Panc1 (cell line): Measurements from ENCODE around the gene INO80D.

Experiments used
- CTCF ChIP-seq: fragments of 450-650 bp; IDR thresholded peaks from 2 replicates; pipeline ENCODE4 v1.5.1; 2017; ENCODE audit warnings: mild to moderate bottlenecking
- POLR2AphosphoS5 ChIP-seq: IDR thresholded peaks from 2 replicates; pipeline ENCODE4 v1.6.1; 2012; ENCODE audit warnings: mild to moderate bottlenecking, low read depth, low read length, moderate library complexity

DNA sequence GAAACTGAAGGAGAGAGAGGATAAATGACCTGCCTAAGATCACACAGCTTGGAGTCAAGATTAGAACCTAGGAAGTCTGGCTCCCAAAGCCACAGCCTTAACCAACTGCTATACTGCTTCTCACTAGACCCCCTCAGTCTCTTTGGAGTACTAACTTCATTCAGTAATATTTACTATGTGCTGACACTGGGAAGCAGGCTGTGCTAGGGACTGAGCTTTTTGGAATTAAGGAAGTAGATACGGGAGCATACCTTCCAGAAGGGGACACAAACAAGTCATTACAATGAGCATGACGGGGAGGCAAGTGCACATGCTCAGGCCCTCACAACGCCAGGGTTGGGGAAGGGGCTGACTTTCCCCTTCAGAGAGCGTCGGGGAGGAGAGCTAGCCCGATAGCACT, 97.7 kb downstream of the INO80D start:
- no peak for TF ChIP-seq CTCF
- no peak for TF ChIP-seq POLR2AphosphoS5
